Sigmoid colon (tissue), 4 donors: ENCODE results near the gene B3GALT4.
"Not testable (repeated sequence)": the region's sequence is repeated elsewhere in the genome, so short reads cannot be mapped to it uniquely, and the experiment has no call there.

Experiments
- EP300 ChIP-seq, 4 donors: sonication (generic); formaldehyde crosslinking; IDR thresholded peaks; one replicate each; pipeline ENCODE4 v1.6.1; 2017; ENCODE audit warnings: antibody characterized with exemption in 4 of 4
- TF ChIP-seq, protein P1 (sequence below), 4 experiments: fragments of 450-650 bp in 3 of 4; fragments of 200-600 bp in 1 of 4; IDR thresholded peaks; one replicate each; pipeline ENCODE4 v1.5.1; 2016 to 2019; ENCODE audit warnings: antibody characterized with exemption in 4 of 4, mild to moderate bottlenecking in 3 of 4, moderate library complexity in 2 of 4

DNA sequence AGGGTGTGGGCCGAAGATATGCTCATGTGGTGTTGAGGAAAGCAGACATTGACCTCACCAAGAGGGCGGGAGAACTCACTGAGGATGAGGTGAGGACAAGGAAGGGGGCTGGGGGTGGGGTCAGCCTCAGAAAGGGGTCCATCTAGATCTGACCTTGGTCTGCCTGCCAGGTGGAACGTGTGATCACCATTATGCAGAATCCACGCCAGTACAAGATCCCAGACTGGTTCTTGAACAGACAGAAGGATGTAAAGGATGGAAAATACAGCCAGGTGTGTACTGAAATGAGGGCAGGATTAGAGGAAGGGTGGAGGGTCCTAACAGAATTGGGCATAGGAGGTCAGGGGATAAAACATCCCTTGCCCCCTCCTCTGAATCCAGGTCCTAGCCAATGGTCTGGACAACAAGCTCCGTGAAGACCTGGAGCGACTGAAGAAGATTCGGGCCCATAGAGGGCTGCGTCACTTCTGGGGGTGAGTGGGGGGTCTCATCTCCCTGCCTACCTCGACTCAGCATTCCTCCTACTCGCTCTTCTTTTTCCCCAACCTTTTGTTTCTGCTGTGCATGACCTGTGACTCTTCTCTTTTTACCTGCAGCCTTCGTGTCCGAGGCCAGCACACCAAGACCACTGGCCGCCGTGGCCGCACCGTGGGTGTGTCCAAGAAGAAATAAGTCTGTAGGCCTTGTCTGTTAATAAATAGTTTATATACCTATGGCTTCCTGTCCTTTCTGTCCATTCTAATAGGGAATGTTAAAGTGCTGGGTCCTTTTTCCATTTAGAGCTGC, 935 bp upstream of the B3GALT4 start:
- TF ChIP-seq, protein P1, sequence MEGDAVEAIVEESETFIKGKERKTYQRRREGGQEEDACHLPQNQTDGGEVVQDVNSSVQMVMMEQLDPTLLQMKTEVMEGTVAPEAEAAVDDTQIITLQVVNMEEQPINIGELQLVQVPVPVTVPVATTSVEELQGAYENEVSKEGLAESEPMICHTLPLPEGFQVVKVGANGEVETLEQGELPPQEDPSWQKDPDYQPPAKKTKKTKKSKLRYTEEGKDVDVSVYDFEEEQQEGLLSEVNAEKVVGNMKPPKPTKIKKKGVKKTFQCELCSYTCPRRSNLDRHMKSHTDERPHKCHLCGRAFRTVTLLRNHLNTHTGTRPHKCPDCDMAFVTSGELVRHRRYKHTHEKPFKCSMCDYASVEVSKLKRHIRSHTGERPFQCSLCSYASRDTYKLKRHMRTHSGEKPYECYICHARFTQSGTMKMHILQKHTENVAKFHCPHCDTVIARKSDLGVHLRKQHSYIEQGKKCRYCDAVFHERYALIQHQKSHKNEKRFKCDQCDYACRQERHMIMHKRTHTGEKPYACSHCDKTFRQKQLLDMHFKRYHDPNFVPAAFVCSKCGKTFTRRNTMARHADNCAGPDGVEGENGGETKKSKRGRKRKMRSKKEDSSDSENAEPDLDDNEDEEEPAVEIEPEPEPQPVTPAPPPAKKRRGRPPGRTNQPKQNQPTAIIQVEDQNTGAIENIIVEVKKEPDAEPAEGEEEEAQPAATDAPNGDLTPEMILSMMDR (IDR thresholded peaks at IDR 0.05) = not testable (repeated sequence)
- TF ChIP-seq EP300 (IDR thresholded peaks at IDR 0.05) = not testable (repeated sequence)
